Mesodermal cell (in vitro differentiated cells): Measurements from ENCODE around the gene RNF157.
A peak's percentile ranks its signal among the peaks of the same experiment; 100 is the strongest.
"Not testable (repeated sequence)": the region's sequence is repeated elsewhere in the genome, so short reads cannot be mapped to it uniquely, and the experiment has no call there.

Experiments
- H3K27ac ChIP-seq: 2 replicates; pipeline ENCODE4 v1.7.0; 2013; ENCODE audit warnings: mild to moderate bottlenecking, low read depth, low read length, moderate library complexity; ENCODE audit not compliant: severe bottlenecking
- H3K36me3 ChIP-seq: 2 replicates; pipeline ENCODE4 v1.7.1; 2013; ENCODE audit warnings: mild to moderate bottlenecking, low read length, moderate library complexity; ENCODE audit not compliant: control insufficient read depth, insufficient read depth
- H3K4me1 ChIP-seq: one replicate; pipeline ENCODE4 v1.7.1; 2013; ENCODE audit warnings: mild to moderate bottlenecking, low read length; ENCODE audit not compliant: insufficient read depth, control insufficient read depth, poor library complexity, severe bottlenecking
- H3K4me3 ChIP-seq: 2 replicates; pipeline ENCODE4 v1.7.0; 2013; ENCODE audit warnings: low read length, control low read depth, mild to moderate bottlenecking; ENCODE audit not compliant: insufficient read depth, poor library complexity, severe bottlenecking; ENCODE audit errors: extremely low read depth
- H3K9me3 ChIP-seq: 2 replicates; pipeline ENCODE4 v1.7.1; 2013; ENCODE audit warnings: mild to moderate bottlenecking, low read length, moderate library complexity; ENCODE audit not compliant: control insufficient read depth
- WGBS, 2 experiments: methylation state at CpG; one replicate each; pipeline ENCODE4 v1.1.5; 2013; ENCODE audit warnings: missing lambda C conversion rate in 2 of 2; ENCODE audit not compliant: insufficient coverage in 2 of 2; 5-methylcytosine and 5-hydroxymethylcytosine counted together

Gene RNF157

GRCh38 chr17:76261421-76262215, 21.3 kb upstream of the RNF157 start:
- 80 to 91% methylated on average over 11 to 15 of the region's 23 CpGs for whole genome bisulfite sequencing, 2 experiments
- Histone ChIP-seq H3K36me3 (peaks cover 2% of the 10 kb centered on the region), H3K27ac (peak overlapping the region; percentile 57), H3K4me1 (peaks cover 10% of the 10 kb centered on the region), H3K4me3 (no peak overlapping the region), H3K9me3 (no peaks in the 10 kb centered on the region)

- 77 to 81% methylated on average over 2 to 5 of the region's 5 CpGs for WGBS, 2 experiments
- Histone ChIP-seq H3K36me3 (no peaks in the 10 kb centered on the region), H3K27ac (no peak overlapping the region), H3K4me3 (no peak overlapping the region), H3K4me1 (peaks cover 9% of the 10 kb centered on the region), H3K9me3 (no peaks in the 10 kb centered on the region)
Measured at GRCh38 chr17:76260669-76261068, 20.4 kb upstream of the RNF157 start.

- Histone ChIP-seq H3K4me3 (no peak overlapping the region), H3K9me3 (no peaks in the 10 kb centered on the region), H3K36me3 (no peaks in the 10 kb centered on the region), H3K4me1 (peaks cover 9% of the 10 kb centered on the region), H3K27ac (no peak overlapping the region)
- WGBS, 2 experiments: 93 to 96% methylated on average over 7 of the region's 7 CpGs
Measured at GRCh38 chr17:76260220-76260619, 19.9 kb upstream of the RNF157 start.

GRCh38 chr17:76256430-76257050, 16.2 kb upstream of the RNF157 start:
- 93 to 94% methylated on average over 16 to 19 of the region's 19 CpGs for WGBS, 2 experiments
- not testable (repeated sequence) for H3K4me3 ChIP-seq, H3K27ac ChIP-seq, H3K36me3 ChIP-seq, H3K9me3 ChIP-seq
- H3K4me1 ChIP-seq: peaks cover 12% of the 10 kb centered on the region

- WGBS, 2 experiments: 85 to 100% methylated on average over 4 to 5 of the region's 6 CpGs
- H3K36me3 ChIP-seq: no peaks in the 10 kb centered on the region
- H3K9me3 ChIP-seq: no peaks in the 10 kb centered on the region
- peaks cover 12% of the 10 kb centered on the region for H3K4me1 ChIP-seq
- H3K27ac ChIP-seq: no peak overlapping the region
- H3K4me3 ChIP-seq: no peak overlapping the region
Measured at GRCh38 chr17:76255801-76256429, 15.6 kb upstream of the RNF157 start.

GRCh38 chr17:76254275-76254674, 14.0 kb upstream of the RNF157 start:
- peaks cover 12% of the 10 kb centered on the region for H3K4me1 ChIP-seq
- H3K9me3 ChIP-seq: no peaks in the 10 kb centered on the region
- 100% methylated on average over 4 of the region's 5 CpGs for WGBS, 2 experiments
- H3K36me3 ChIP-seq: no peaks in the 10 kb centered on the region
- no peak overlapping the region for H3K4me3 ChIP-seq
- no peak overlapping the region for H3K27ac ChIP-seq

- no peaks in the 10 kb centered on the region for H3K9me3 ChIP-seq
- H3K36me3 ChIP-seq: no peaks in the 10 kb centered on the region
- no peak overlapping the region for H3K27ac ChIP-seq
- 94 to 98% methylated on average over 5 to 6 of the region's 7 CpGs for WGBS, 2 experiments
- peaks cover 12% of the 10 kb centered on the region for H3K4me1 ChIP-seq
- H3K4me3 ChIP-seq: no peak overlapping the region
Measured at GRCh38 chr17:76253841-76254240, 13.5 kb upstream of the RNF157 start.

- H3K4me3 ChIP-seq, H3K9me3 ChIP-seq, H3K27ac ChIP-seq, H3K36me3 ChIP-seq: not testable (repeated sequence)
- WGBS, 2 experiments: 95 to 97% methylated on average over 20 to 21 of the region's 23 CpGs
- peaks cover 12% of the 10 kb centered on the region for H3K4me1 ChIP-seq
Measured at GRCh38 chr17:76252967-76253766, 12.9 kb upstream of the RNF157 start.

GRCh38 chr17:76252040-76252954, 12.0 kb upstream of the RNF157 start:
- Histone ChIP-seq H3K9me3 (no peaks in the 10 kb centered on the region), H3K4me1 (peaks cover 12% of the 10 kb centered on the region), H3K27ac (peak overlapping the region; percentile 71), H3K4me3 (no peak overlapping the region), H3K36me3 (no peaks in the 10 kb centered on the region)
- whole genome bisulfite sequencing, 2 experiments: 86 to 88% methylated on average over 11 of the region's 11 CpGs
